HG03457 (cell line): ENCODE results near the gene OSBP2.

Experiments used
- ATAC-seq: cut with Tn5 transposase; IDR thresholded peaks from one replicate; pipeline ENCODE4 v1.9.1; 2021; ENCODE audit warnings: moderate number of reproducible peaks; ENCODE audit not compliant: unreplicated experiment

OSBP2 gene

DNA sequence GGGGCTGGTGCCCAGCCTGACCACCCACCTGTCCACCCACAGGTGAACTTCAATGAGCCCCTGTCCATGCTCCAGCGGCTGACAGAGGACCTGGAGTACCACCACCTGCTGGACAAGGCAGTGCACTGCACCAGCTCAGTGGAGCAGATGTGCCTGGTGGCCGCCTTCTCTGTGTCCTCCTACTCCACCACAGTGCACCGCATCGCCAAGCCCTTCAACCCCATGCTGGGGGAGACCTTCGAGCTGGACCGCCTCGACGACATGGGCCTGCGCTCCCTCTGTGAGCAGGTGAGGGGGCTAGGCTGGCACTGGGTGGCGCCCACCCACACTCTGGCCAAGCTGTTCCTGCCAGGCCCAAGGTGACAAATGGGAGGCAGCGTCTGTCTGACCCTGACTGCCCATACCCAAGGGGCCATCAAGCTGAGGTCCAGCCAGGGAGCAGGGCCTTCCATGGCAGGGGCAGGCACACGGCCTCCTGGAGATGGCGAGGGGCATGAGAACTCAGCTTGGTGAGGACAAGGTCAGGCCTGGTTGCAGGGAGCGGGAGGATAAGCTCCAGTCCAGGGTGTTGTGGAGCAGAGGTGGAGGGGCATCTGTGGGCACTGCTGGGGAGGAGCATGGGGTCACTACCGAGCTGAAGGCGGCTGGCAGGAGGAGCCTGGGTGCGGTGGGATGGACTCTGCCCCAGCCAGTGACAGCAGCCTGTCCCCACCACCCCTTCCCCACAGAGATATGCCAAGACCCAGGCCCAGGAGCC lies 196.2 kb downstream of the OSBP2 start:
- ATAC-seq = no peak

DNA sequence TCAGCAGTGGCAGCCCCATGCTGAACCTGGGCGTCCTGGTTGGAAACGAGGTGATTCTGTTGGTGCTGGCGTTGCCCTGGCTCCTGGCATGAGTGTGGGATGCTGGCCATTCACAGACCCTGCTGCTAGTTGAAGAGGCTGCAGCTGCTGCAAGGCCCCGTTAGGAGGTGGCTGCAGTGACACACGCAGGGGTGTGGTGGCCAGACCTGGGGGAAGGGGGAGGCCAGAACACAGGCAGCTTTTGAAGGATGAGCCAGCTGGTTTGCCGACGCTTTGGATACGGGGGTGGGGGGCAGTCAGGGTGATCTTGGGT lies 196.7 kb downstream of the OSBP2 start:
- no peak for ATAC-seq

DNA sequence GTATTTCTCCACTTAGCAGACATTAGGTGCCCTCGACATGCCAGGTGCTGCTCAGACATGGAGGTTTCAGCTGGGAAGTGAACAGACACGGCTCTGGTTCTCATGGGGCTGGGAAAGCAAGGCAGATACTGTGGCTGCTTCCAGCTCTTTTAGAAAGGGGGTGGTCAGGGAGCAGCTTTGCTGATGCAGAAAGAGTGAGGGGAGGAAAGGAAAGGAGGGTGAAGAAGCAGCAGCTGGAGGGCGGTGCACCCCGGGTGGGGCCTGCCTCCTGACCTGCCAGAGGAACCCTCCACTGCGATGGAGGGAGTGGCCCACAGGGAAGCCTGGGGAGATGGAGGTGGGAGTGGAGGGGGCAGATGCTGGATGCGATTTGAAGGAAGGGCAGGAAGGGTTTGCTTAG lies 197.1 kb downstream of the OSBP2 start:
- ATAC-seq = no peak

DNA sequence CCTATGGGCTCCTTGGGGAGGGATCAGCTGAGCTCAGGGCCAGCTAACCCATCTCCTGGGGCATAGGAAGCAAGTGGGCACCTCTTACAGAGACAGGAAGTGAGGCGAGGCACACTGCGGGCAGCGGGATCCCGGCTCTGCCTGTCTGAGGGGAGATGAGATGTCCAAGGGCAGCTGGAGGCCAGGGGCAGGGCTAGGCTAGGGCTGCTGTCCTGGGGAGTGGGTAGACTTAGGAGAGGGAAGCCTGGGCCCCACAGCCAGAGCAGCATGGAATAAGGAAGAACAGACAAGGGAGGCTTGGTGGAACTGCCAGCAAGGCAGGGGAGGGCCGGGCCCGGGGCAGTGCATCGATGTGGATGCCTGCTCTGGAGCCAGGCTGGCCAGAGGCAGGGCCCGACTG lies 197.6 kb downstream of the OSBP2 start:
- ATAC-seq = no peak

DNA sequence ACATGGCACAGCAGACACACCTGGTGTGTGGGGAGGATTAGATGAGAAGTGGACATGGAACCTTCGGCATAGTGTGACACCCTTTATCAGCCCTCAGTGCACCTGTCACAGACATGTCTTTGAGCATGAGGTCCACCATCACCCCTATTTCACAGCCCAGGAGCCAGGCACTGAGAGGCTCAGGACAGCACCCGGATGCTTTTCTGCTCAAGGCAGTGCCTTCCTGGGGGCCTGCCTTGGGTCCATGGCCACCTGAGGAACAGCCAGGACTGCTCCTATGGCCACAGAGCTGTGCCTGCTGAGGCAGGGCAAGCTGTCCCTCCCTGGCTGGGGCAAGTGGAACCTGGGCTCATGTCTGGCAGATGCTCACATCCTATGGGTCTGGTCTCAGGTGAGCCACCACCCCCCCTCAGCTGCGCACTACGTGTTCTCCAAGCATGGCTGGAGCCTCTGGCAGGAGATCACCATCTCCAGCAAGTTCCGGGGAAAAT lies 198.1 kb downstream of the OSBP2 start:
- ATAC-seq = no peak

- no peak for ATAC-seq
These were observed 199.0 kb downstream of the OSBP2 start for GRCh38 chr22:30893434-30894370.

- ATAC-seq = no peak
These were observed 199.7 kb downstream of the OSBP2 start for GRCh38 chr22:30894371-30894740.

DNA sequence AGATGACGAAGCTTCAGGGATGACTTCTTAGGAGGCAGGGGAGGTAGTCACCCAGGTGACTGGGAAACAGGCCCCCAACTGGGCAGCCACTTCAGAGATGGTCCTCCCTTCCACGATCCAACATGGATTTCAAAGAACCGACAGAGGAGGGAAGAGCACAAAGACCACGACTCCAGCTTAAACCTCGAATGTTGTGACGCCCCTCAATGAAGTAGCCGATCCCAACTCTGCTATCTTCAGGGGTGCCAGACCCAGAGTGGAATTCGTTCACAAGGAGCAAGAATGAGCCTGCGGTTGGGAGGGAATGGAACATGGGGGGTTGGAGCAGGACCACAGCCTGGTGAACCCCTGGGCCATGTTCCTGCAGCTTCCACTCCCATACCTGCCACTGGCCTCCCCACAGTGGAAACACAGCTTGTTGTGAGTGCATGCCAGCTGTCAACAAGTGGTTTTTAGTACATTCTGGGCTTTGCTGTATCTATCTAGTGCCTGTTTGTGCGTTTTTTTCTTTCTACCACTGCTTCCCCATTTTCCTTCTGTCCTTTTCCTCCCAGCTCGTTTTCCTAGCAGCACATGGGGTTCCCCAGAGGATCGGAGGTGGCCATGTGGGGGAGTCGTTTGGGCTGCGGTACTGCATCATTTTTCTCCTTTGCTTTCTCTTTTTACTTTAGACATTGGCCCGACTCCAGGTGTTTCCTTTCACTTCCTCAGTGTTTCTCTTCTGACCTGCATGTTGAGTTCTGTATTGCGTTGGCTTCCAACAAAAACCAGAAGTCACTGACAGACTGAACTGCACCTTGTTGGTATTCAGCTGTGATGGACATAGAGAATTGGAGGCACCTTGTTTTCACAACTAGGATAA lies 208.1 kb downstream of the OSBP2 start:
- ATAC-seq = no peak

GRCh38 chr22:30903876-30904460 lies 209.3 kb downstream of the OSBP2 start:
- ATAC-seq = no peak

- no peak for ATAC-seq
These were observed 211.1 kb downstream of the OSBP2 start for GRCh38 chr22:30905696-30906341.

- no peak for ATAC-seq
These were observed 211.7 kb downstream of the OSBP2 start for GRCh38 chr22:30906411-30906810.

DNA sequence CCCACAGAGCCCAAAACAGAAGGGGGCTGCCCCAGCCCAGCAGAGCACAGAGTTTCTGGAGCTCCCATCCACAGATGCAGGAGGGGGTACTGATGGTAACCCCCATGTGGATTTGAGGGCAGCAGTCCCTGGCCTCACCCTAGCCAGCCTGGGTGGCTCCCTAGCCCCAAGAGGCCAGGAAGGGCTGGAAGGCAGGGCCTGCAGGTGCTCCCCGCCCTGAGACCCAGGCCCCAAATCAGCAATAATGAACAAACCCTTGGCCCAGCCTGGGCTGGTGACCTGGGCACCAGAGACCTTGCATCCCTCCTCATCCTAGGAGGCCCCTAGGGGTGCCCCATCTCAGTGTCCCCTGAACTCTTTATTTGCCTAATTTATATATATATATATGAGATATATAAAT lies 212.3 kb downstream of the OSBP2 start:
- no peak for ATAC-seq

DNA sequence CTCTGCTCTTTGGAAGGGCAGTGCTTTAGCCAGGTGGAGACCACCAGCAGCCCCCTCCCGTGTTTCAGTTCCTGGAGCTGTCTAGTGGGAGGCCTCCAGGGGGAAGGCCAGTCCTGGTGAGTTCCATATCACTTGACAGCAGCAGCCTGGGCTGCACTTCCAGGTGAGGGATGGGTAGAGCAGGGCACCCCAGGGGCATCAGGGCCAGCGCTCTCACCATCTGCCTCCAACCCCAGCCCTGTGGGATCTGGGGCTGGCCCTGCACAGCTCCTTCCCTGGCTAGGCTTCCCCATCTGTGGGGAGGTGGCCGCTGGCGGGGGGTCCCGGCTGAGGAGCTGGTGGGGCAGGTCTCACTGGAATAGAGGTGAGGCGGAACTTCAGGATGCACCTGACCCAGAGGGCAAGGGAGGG lies 213.4 kb downstream of the OSBP2 start:
- no peak for ATAC-seq

DNA sequence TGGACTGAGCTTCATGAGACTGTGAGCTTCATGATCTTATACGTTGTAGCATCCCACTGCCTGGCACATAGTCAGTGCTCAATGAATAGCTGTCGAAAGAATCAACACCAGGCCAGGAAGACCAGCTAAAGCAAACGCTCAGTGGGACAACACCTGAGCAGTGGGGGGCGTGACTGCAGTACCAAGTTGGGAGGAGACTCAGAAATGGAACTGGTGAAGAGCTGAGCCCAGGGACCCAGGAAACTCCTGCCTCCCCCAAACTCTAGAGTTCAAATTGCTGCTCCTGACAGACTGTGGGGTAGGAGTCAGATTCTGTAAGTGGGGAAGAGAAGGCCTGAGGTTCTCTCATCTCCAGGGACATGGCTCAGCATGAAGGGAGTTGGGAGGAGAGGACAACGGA lies 214.6 kb downstream of the OSBP2 start:
- no peak for ATAC-seq

- ATAC-seq = no peak
These were observed 215.7 kb downstream of the OSBP2 start for GRCh38 chr22:30910358-30910757.

GRCh38 chr22:30918761-30919160 lies 224.1 kb downstream of the OSBP2 start:
- ATAC-seq = no peak

DNA sequence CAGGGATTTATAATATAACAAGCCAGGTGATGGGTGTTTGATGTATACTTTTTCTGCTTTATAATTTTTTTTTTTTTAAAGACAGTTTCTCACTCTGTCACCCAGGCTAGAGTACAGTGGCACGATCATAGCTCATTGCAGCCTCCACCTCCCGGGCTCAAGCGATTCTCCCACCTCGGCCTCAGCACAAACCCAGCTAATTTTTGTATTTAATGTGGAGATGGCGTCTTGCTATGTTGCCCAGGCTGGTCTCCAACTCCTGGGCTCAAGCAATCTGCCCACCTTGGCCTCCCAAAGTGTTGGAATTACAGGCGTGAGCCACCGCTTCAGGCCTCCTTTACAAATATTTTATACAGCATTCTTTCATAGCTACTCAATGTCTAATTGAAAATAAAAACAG lies 225.3 kb downstream of the OSBP2 start:
- ATAC-seq = no peak

GRCh38 chr22:30920407-30920806 lies 225.7 kb downstream of the OSBP2 start:
- no peak for ATAC-seq

DNA sequence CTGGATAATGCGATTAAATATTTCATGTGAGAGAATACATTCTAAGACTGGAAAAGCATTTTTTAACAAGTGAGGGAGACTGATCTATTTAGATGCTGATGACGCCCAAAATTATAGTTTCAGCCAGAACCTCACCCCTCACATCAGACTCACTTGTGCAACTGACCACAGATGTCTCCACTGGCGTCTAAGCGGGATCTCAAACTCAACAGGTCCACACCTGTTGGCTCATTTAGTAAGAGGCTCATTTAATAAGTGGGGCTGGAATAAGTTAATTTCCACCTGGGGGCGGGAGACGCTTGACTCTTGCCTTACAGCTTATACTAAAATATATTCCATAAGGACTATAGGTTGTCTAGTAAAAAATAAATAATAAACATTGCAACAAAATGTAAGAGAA lies 226.4 kb downstream of the OSBP2 start:
- ATAC-seq = no peak

- ATAC-seq = no peak
These were observed 227.5 kb downstream of the OSBP2 start for GRCh38 chr22:30922151-30922611.
